Activated CD4-positive, alpha-beta T cell treated with anti-CD3 and anti-CD28 coated beads, Interleukin-2, amount 50 U/mL, for 48 hours (primary cell): ENCODE measurements around the gene TSHB.
"Not testable (repeated sequence)": the region's sequence is repeated elsewhere in the genome, so short reads cannot be mapped to it uniquely, and the experiment has no call there.

Experiments used
- DNase-seq, 2 experiments: peaks; one replicate each; pipeline ENCODE4 v3.0.0-alpha.2; 2020

Gene TSHB

GRCh38 chr1:115029526-115029925 lies at the start of gene TSHB:
TSHB (plus strand) TSS chr1:115029826; CDS start chr1:115033363, 3,537 bp downstream.
- DNase-seq, result no peak

GRCh38 chr1:114982251-114982650 lies 47.4 kb upstream of the TSHB start:
- no peak for DNase-seq

- DNase-seq, result no peak
These were observed 43.3 kb upstream of the TSHB start for GRCh38 chr1:114986286-114986685.

- no peak for DNase-seq
These were observed 41.5 kb upstream of the TSHB start for GRCh38 chr1:114988095-114988494.

GRCh38 chr1:114997510-114998289 lies 31.9 kb upstream of the TSHB start:
- DNase-seq, result no peak

GRCh38 chr1:115006191-115006590 lies 23.4 kb upstream of the TSHB start:
- DNase-seq, result no peak

- no peak for DNase-seq
These were observed 17.6 kb upstream of the TSHB start for GRCh38 chr1:115012006-115012405.

- no peak for DNase-seq
These were observed 17.2 kb upstream of the TSHB start for GRCh38 chr1:115012434-115012833.

GRCh38 chr1:115013792-115014191 lies 15.8 kb upstream of the TSHB start:
- no peak for DNase-seq

- not testable (repeated sequence) for DNase-seq
These were observed 10.1 kb upstream of the TSHB start for GRCh38 chr1:115019549-115019948.

- no peak for DNase-seq
These were observed 8.5 kb upstream of the TSHB start for GRCh38 chr1:115021145-115021544.

GRCh38 chr1:115023593-115023992 lies 6.0 kb upstream of the TSHB start:
- DNase-seq, result no peak

GRCh38 chr1:115031595-115031994 lies 2.0 kb downstream of the TSHB start:
- DNase-seq, result no peak

- no peak for DNase-seq
These were observed 6.0 kb downstream of the TSHB start for GRCh38 chr1:115035652-115036051.

GRCh38 chr1:115036814-115037507 lies 7.3 kb downstream of the TSHB start:
- no peak for DNase-seq

- no peak for DNase-seq
These were observed 10.9 kb downstream of the TSHB start for GRCh38 chr1:115040501-115040900.

- no peak for DNase-seq
These were observed 12.0 kb downstream of the TSHB start for GRCh38 chr1:115041654-115042053.

- no peak for DNase-seq
These were observed 17.1 kb downstream of the TSHB start for GRCh38 chr1:115046751-115047150.

- no peak for DNase-seq
These were observed 22.2 kb downstream of the TSHB start for GRCh38 chr1:115051850-115052249.

- peak; percentile 59 to 70 for DNase-seq
These were observed 22.9 kb downstream of the TSHB start for GRCh38 chr1:115052454-115053083.

- DNase-seq, result no peak
These were observed 26.8 kb downstream of the TSHB start for GRCh38 chr1:115056395-115056798.

GRCh38 chr1:115057661-115058254 lies 28.1 kb downstream of the TSHB start:
- no peak for DNase-seq

- no peak for DNase-seq
These were observed 29.7 kb downstream of the TSHB start for GRCh38 chr1:115059316-115059715.

GRCh38 chr1:115060501-115060900 lies 30.9 kb downstream of the TSHB start:
- no peak for DNase-seq
